ENCODE measurements around the gene ATP1A1.

The ATP1A1 gene

GRCh38 chr1:116340506-116341231 lies 32.4 kb upstream of the ATP1A1 start:
- no peak for TF ChIP-seq TARDBP (IDR thresholded peaks at IDR 0.05)
- TF ChIP-seq CTBP1 (IDR thresholded peaks at IDR 0.05; ENCODE audit: borderline replicate concordance) = no peak
- no peak for TF ChIP-seq SUZ12 (IDR thresholded peaks at IDR 0.05)
- TF ChIP-seq FOXA1 (IDR thresholded peaks at IDR 0.05) = no peak
- TF ChIP-seq BHLHE40 (IDR thresholded peaks at IDR 0.05; ENCODE audit: borderline replicate concordance) = no peak
- TF ChIP-seq PKNOX1 (IDR thresholded peaks at IDR 0.05) = no peak
- TF ChIP-seq LEF1 (IDR thresholded peaks at IDR 0.05; ENCODE audit: borderline replicate concordance) = no peak
- TF ChIP-seq FOXK2 (IDR thresholded peaks at IDR 0.05) = no peak
- TF ChIP-seq ZNF384 (IDR thresholded peaks at IDR 0.05) = no peak
- no peak for TF ChIP-seq HDGF (IDR thresholded peaks at IDR 0.05; ENCODE audit: borderline replicate concordance)
- no peak for TF ChIP-seq FOXM1 (IDR thresholded peaks at IDR 0.05; ENCODE audit: borderline replicate concordance)
- TF ChIP-seq NFRKB (IDR thresholded peaks at IDR 0.05) = no peak
- no peak for DNase-seq (ENCODE audit: extremely low spot score)
- POLR2A ChIA-PET = no interaction called here
- CTCF ChIA-PET = no interaction called here

DNA sequence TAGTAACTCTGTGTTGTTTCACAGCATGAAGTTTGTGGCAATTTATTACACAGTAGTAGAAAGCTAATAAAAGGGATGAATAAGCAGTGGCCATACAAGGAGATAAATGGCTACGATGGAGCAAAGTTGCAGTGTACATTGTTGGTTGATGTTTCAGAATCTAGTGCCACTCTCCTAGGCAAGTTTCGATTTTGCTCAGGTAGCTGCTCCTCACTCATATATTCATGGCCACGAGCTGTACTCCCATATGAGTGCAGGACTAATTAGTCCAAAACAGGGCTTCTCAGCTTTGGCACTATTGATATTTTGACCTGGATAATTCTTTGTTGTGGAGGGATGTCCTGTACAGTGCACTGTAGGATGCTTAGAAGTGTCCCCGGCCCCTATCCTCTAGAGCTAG lies 30.0 kb upstream of the ATP1A1 start:
- CTCF ChIA-PET = no interaction called here
- TF ChIP-seq LEF1 (IDR thresholded peaks at IDR 0.05; ENCODE audit: borderline replicate concordance) (no peak), ARNT (IDR thresholded peaks at IDR 0.05) (no peak), PKNOX1 (IDR thresholded peaks at IDR 0.05) (no peak), L3MBTL2 (conservative IDR thresholded peaks at IDR 0.05) (no peak), ZNF384 (IDR thresholded peaks at IDR 0.05) (no peak), SUZ12 (IDR thresholded peaks at IDR 0.05) (no peak), NFRKB (IDR thresholded peaks at IDR 0.05) (no peak), FOXA1 (IDR thresholded peaks at IDR 0.05) (no peak), FOXK2 (IDR thresholded peaks at IDR 0.05) (no peak), CTBP1 (IDR thresholded peaks at IDR 0.05; ENCODE audit: borderline replicate concordance) (no peak), FOXM1 (IDR thresholded peaks at IDR 0.05; ENCODE audit: borderline replicate concordance) (no peak), HDGF (IDR thresholded peaks at IDR 0.05; ENCODE audit: borderline replicate concordance) (no peak), SP1 (IDR thresholded peaks at IDR 0.05) (no peak), TARDBP (IDR thresholded peaks at IDR 0.05) (no peak)
- POLR2A ChIA-PET = interaction anchor here (0.6 kb wide), 1 partner anchor 392 kb away, joined by 3 read pairs; no protein-coding TSS in a partner anchor
- no peak for DNase-seq (ENCODE audit: extremely low spot score)

GRCh38 chr1:116345011-116345410 lies 28.0 kb upstream of the ATP1A1 start:
- DNase-seq (ENCODE audit: extremely low spot score) = no peak
- POLR2A ChIA-PET = no interaction called here
- no peak for TF ChIP-seq FOXK2 (IDR thresholded peaks at IDR 0.05)
- TF ChIP-seq ZNF384 (IDR thresholded peaks at IDR 0.05) = no peak
- no peak for TF ChIP-seq L3MBTL2 (conservative IDR thresholded peaks at IDR 0.05)
- TF ChIP-seq HDGF (IDR thresholded peaks at IDR 0.05; ENCODE audit: borderline replicate concordance) = no peak
- no peak for TF ChIP-seq LEF1 (IDR thresholded peaks at IDR 0.05; ENCODE audit: borderline replicate concordance)
- no peak for TF ChIP-seq CTBP1 (IDR thresholded peaks at IDR 0.05; ENCODE audit: borderline replicate concordance)
- TF ChIP-seq BHLHE40 (IDR thresholded peaks at IDR 0.05; ENCODE audit: borderline replicate concordance) = no peak
- TF ChIP-seq FOXM1 (IDR thresholded peaks at IDR 0.05; ENCODE audit: borderline replicate concordance) = no peak
- no peak for TF ChIP-seq FOXA1 (IDR thresholded peaks at IDR 0.05)
- no peak for TF ChIP-seq NFRKB (IDR thresholded peaks at IDR 0.05)
- no peak for TF ChIP-seq ELF4 (IDR thresholded peaks at IDR 0.05)
- no peak for TF ChIP-seq TARDBP (IDR thresholded peaks at IDR 0.05)
- no peak for TF ChIP-seq PKNOX1 (IDR thresholded peaks at IDR 0.05)
- CTCF ChIA-PET = no interaction called here

- ChIA-PET CTCF (no interaction called here), POLR2A (no interaction called here)
- DNase-seq (ENCODE audit: extremely low spot score) = no peak
Observed at GRCh38 chr1:116345843-116346242, 27.2 kb upstream of the ATP1A1 start.

DNA sequence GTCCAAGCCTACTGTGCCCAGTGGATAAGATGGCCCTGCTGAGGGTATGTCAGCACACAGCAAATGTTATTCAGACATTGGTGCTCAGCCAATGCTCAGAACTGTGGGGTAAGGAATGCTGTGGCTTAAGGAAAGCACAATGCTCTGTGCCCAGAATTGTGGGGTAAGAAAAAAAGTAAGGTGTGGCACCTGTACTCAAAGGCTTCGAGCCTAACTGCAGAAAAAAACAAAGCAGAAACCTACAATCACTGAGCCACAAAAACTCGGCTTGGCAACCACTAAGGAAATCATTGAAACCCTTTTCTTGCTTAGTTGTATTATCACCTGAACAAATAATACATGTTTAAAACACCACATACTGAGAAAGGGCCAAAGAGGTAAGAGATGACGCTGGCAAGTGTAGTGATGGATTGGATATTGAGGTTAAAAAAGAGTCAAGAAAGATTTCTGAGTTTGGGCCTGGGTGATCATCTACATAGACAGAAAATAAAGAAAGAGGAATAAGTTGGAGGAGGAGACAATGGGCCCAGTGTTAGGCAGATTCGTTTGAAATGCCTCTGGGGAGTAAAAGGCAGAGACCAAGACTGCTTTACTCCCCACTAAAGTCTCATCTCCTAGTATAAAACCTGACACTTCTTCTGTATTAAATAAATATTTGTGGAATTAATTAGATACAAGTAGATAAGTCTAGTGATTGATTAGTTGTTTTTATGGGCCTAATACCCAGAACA lies 25.9 kb upstream of the ATP1A1 start:
- ChIA-PET POLR2A (no interaction called here), CTCF (no interaction called here)
- no peak for TF ChIP-seq SP1 (IDR thresholded peaks at IDR 0.05)
- no peak for TF ChIP-seq FOXK2 (IDR thresholded peaks at IDR 0.05)
- TF ChIP-seq NFRKB (IDR thresholded peaks at IDR 0.05) = no peak
- TF ChIP-seq ARNT (IDR thresholded peaks at IDR 0.05) = no peak
- no peak for TF ChIP-seq PKNOX1 (IDR thresholded peaks at IDR 0.05)
- no peak for TF ChIP-seq ZNF384 (IDR thresholded peaks at IDR 0.05)
- no peak for DNase-seq (ENCODE audit: extremely low spot score)

More at GRCh38 chr1:116345843-116346242, 27.2 kb upstream of the ATP1A1 start:
- TF ChIP-seq SP1 (IDR thresholded peaks at IDR 0.05) = no peak
- no peak for TF ChIP-seq LEF1 (IDR thresholded peaks at IDR 0.05; ENCODE audit: borderline replicate concordance)
- TF ChIP-seq FOXA1 (IDR thresholded peaks at IDR 0.05) = no peak
- no peak for TF ChIP-seq SUZ12 (IDR thresholded peaks at IDR 0.05)
- no peak for TF ChIP-seq FOXK2 (IDR thresholded peaks at IDR 0.05)
- no peak for TF ChIP-seq FOXM1 (IDR thresholded peaks at IDR 0.05; ENCODE audit: borderline replicate concordance)
